HG02763 (cell line): ENCODE measurements around the gene RLN3.
"Not testable (repeated sequence)": the region's sequence is repeated elsewhere in the genome, so short reads cannot be mapped to it uniquely, and the experiment has no call there.

Experiments
- ATAC-seq: cut with Tn5 transposase; IDR thresholded peaks from one replicate; pipeline ENCODE4 v1.9.1; 2021; ENCODE audit warnings: mild to moderate bottlenecking, moderate library complexity; ENCODE audit not compliant: unreplicated experiment

The RLN3 gene

GRCh38 chr19:14019100-14019499 is 8.8 kb upstream of the RLN3 start:
- no peak for ATAC-seq

- ATAC-seq: not testable (repeated sequence)
These were observed 8.2 kb upstream of the RLN3 start for GRCh38 chr19:14019739-14020138.

- no peak for ATAC-seq
These were observed 6.5 kb upstream of the RLN3 start for GRCh38 chr19:14021474-14021873.

GRCh38 chr19:14022469-14022868 is 5.5 kb upstream of the RLN3 start:
- ATAC-seq: no peak

GRCh38 chr19:14023404-14024235 is 4.3 kb upstream of the RLN3 start:
- ATAC-seq: no peak

GRCh38 chr19:14026652-14027192 is 1.2 kb upstream of the RLN3 start:
- ATAC-seq: not testable (repeated sequence)

- ATAC-seq: no peak
These were observed 953 bp downstream of the RLN3 start for GRCh38 chr19:14028901-14029300.

GRCh38 chr19:14030997-14031718 is 3.2 kb downstream of the RLN3 start:
- ATAC-seq: no peak

- ATAC-seq: peak; percentile 55
These were observed 4.0 kb downstream of the RLN3 start, which contains the start of gene IL27RA for GRCh38 chr19:14031719-14032480. TSS of gene IL27RA (plus strand) at chr19:14031762. CDS start at chr19:14031873, 111 bp downstream.

- no peak for ATAC-seq
These were observed 6.0 kb downstream of the RLN3 start for GRCh38 chr19:14033946-14034345.

- not testable (repeated sequence) for ATAC-seq
These were observed 7.2 kb downstream of the RLN3 start for GRCh38 chr19:14035159-14035558.

- ATAC-seq: no peak
These were observed 7.8 kb downstream of the RLN3 start for GRCh38 chr19:14035706-14036105.

- ATAC-seq: no peak
These were observed 11.2 kb downstream of the RLN3 start for GRCh38 chr19:14039181-14039580.

GRCh38 chr19:14042659-14043608 is 15.0 kb downstream of the RLN3 start:
- not testable (repeated sequence) for ATAC-seq

- ATAC-seq: not testable (repeated sequence)
These were observed 19.9 kb downstream of the RLN3 start for GRCh38 chr19:14047866-14048265.

- ATAC-seq: no peak
These were observed 20.6 kb downstream of the RLN3 start for GRCh38 chr19:14048443-14049153.

GRCh38 chr19:14050512-14050911 is 22.6 kb downstream of the RLN3 start:
- ATAC-seq: no peak

- ATAC-seq: not testable (repeated sequence)
These were observed 23.0 kb downstream of the RLN3 start for GRCh38 chr19:14050961-14051360.

- no peak for ATAC-seq
These were observed 24.0 kb downstream of the RLN3 start for GRCh38 chr19:14051980-14052379.
